Measurements from ENCODE around the gene PGBD5. TPM values are rescaled to one million over a fixed set of nuclear protein-coding genes. Genes with fewer than 3 reads are reported as not detected.

PGBD5 gene
- polyA plus RNA-seq, 1 experiment: 1.0 TPM

- Histone ChIP-seq H3K4me3 (ENCODE audit: low read depth, low read length) (no peak overlapping the region), H3K27me3 (ENCODE audit: control insufficient read depth, insufficient read depth, low read length) (no peaks in the 10 kb centered on the region), H3K27ac (ENCODE audit: low read depth, low read length) (no peak overlapping the region), H3K9me3 (ENCODE audit: control insufficient read depth, insufficient read depth, low read length) (no peaks in the 10 kb centered on the region)
- TF ChIP-seq CTCF (IDR thresholded peaks at IDR 0.05; ENCODE audit: low read depth, low read length): no peak
- ChIA-PET CTCF (no interaction called here), POLR2A (no interaction called here)
- DNase-seq (ENCODE audit: low read depth, low spot score): no peak
Observed at GRCh38 chr1:230342019-230342418, 84.1 kb downstream of the PGBD5 start.

- no peak for DNase-seq (ENCODE audit: low read depth, low spot score)
- POLR2A ChIA-PET: no interaction called here
- no peak for TF ChIP-seq CTCF (IDR thresholded peaks at IDR 0.05; ENCODE audit: low read depth, low read length)
- H3K4me3 ChIP-seq (ENCODE audit: low read depth, low read length): no peak overlapping the region
- no peaks in the 10 kb centered on the region for H3K27me3 ChIP-seq (ENCODE audit: control insufficient read depth, insufficient read depth, low read length)
- CTCF ChIA-PET: no interaction called here
- H3K27ac ChIP-seq (ENCODE audit: low read depth, low read length): no peak overlapping the region
- no peaks in the 10 kb centered on the region for H3K9me3 ChIP-seq (ENCODE audit: control insufficient read depth, insufficient read depth, low read length)
Observed at GRCh38 chr1:230341162-230341546, 85.0 kb downstream of the PGBD5 start.

- no peak for DNase-seq (ENCODE audit: low read depth, low spot score)
- POLR2A ChIA-PET: no interaction called here
- Histone ChIP-seq H3K27ac (ENCODE audit: low read depth, low read length) (no peak overlapping the region), H3K9me3 (ENCODE audit: control insufficient read depth, insufficient read depth, low read length) (no peaks in the 10 kb centered on the region), H3K4me3 (ENCODE audit: low read depth, low read length) (no peak overlapping the region), H3K27me3 (ENCODE audit: control insufficient read depth, insufficient read depth, low read length) (no peaks in the 10 kb centered on the region)
- CTCF ChIA-PET: no interaction called here
- TF ChIP-seq CTCF (IDR thresholded peaks at IDR 0.05; ENCODE audit: low read depth, low read length): no peak
Observed at GRCh38 chr1:230340526-230341161, 85.5 kb downstream of the PGBD5 start.

GRCh38 chr1:230339033-230339432 lies 87.1 kb downstream of the PGBD5 start:
- no peak for DNase-seq (ENCODE audit: low read depth, low spot score)
- Histone ChIP-seq H3K9me3 (ENCODE audit: control insufficient read depth, insufficient read depth, low read length) (no peaks in the 10 kb centered on the region), H3K4me3 (ENCODE audit: low read depth, low read length) (no peak overlapping the region), H3K27me3 (ENCODE audit: control insufficient read depth, insufficient read depth, low read length) (no peaks in the 10 kb centered on the region), H3K27ac (ENCODE audit: low read depth, low read length) (no peak overlapping the region)
- CTCF ChIA-PET: no interaction called here
- POLR2A ChIA-PET: no interaction called here
- TF ChIP-seq CTCF (IDR thresholded peaks at IDR 0.05; ENCODE audit: low read depth, low read length): no peak

GRCh38 chr1:230337266-230337665 lies 88.9 kb downstream of the PGBD5 start:
- H3K4me3 ChIP-seq (ENCODE audit: low read depth, low read length): no peak overlapping the region
- no peaks in the 10 kb centered on the region for H3K27me3 ChIP-seq (ENCODE audit: control insufficient read depth, insufficient read depth, low read length)
- TF ChIP-seq CTCF (IDR thresholded peaks at IDR 0.05; ENCODE audit: low read depth, low read length): no peak
- CTCF ChIA-PET: no interaction called here
- DNase-seq (ENCODE audit: low read depth, low spot score): no peak
- POLR2A ChIA-PET: no interaction called here
- H3K27ac ChIP-seq (ENCODE audit: low read depth, low read length): no peak overlapping the region
- peaks cover 5% of the 10 kb centered on the region; the same call in 1 of the 2 replicates for H3K9me3 ChIP-seq (ENCODE audit: control insufficient read depth, insufficient read depth, low read length)

All from AG04450 (cell line).